Neutrophil (primary cell): ENCODE measurements around the gene ERVW-1.

Experiments used
- H3K27ac ChIP-seq: fragments of 200-600 bp; sonication (generic); 2 replicates; pipeline ENCODE4 v1.5.1; 2016; ENCODE audit warnings: mild to moderate bottlenecking, moderate library complexity
- H3K27me3 ChIP-seq: fragments of 200-600 bp; sonication (generic); 2 replicates; pipeline ENCODE4 v1.6.0; 2016; ENCODE audit warnings: mild to moderate bottlenecking
- H3K36me3 ChIP-seq: fragments of 200-600 bp; sonication (generic); 2 replicates; pipeline ENCODE4 v1.5.1; 2017
- H3K4me1 ChIP-seq, 2 experiments: fragments of 200-600 bp in 1 of 2; sonication (generic) in 1 of 2; 1 replicate in 1 of 2; 2 replicates in 1 of 2; pipeline versions ENCODE4 v1.5.1 to v1.6.1; 2013 to 2016; ENCODE audit warnings: low read depth in 1 of 2, low read length in 1 of 2, mild to moderate bottlenecking in 1 of 2, moderate library complexity in 1 of 2; ENCODE audit not compliant: control insufficient read depth in 1 of 2, insufficient read depth in 1 of 2
- H3K4me3 ChIP-seq, 2 experiments: fragments of 200-600 bp in 1 of 2; sonication (generic) in 1 of 2; 1 replicate in 1 of 2; 2 replicates in 1 of 2; pipeline ENCODE4 v1.5.1; 2013 to 2016; ENCODE audit warnings: low read depth in 1 of 2, low read length in 1 of 2, mild to moderate bottlenecking in 1 of 2, moderate library complexity in 1 of 2
- H3K9me3 ChIP-seq: fragments of 200-600 bp; sonication (generic); 2 replicates; pipeline ENCODE4 v1.5.1; 2016
- CTCF ChIP-seq: fragments of 200-600 bp; sonication (generic); IDR thresholded peaks from 2 replicates; pipeline ENCODE4 v1.5.1; 2016; ENCODE audit warnings: antibody characterized with exemption

ERVW-1 gene

GRCh38 chr7:92462560-92462959 lies 15.2 kb downstream of the ERVW-1 start:
- Histone ChIP-seq H3K9me3 (no peaks in the 10 kb centered on the region), H3K27ac (no peak overlapping the region)

GRCh38 chr7:92461027-92462003 lies 16.4 kb downstream of the ERVW-1 start:
- Histone ChIP-seq H3K4me1 (no peaks in the 10 kb centered on the region), H3K9me3 (no peaks in the 10 kb centered on the region), H3K4me3 (no peak overlapping the region), H3K27me3 (no peaks in the 10 kb centered on the region), H3K36me3 (peaks cover 21% of the 10 kb centered on the region), H3K27ac (no peak overlapping the region)
- TF ChIP-seq CTCF = no peak

More at GRCh38 chr7:92462560-92462959, 15.2 kb downstream of the ERVW-1 start:
- Histone ChIP-seq H3K4me3 (no peak overlapping the region), H3K4me1 (no peaks in the 10 kb centered on the region), H3K27me3 (no peaks in the 10 kb centered on the region), H3K36me3 (peaks cover 9% of the 10 kb centered on the region)
- TF ChIP-seq CTCF = no peak

GRCh38 chr7:92460510-92460909 lies 17.2 kb downstream of the ERVW-1 start:
- H3K4me1 ChIP-seq = no peaks in the 10 kb centered on the region
- H3K36me3 ChIP-seq = peaks cover 29% of the 10 kb centered on the region
- no peaks in the 10 kb centered on the region for H3K27me3 ChIP-seq
- no peaks in the 10 kb centered on the region for H3K9me3 ChIP-seq
- TF ChIP-seq CTCF = no peak
- H3K4me3 ChIP-seq = no peak overlapping the region
- no peak overlapping the region for H3K27ac ChIP-seq

GRCh38 chr7:92460109-92460508 lies 17.6 kb downstream of the ERVW-1 start:
- Histone ChIP-seq H3K27me3 (no peaks in the 10 kb centered on the region), H3K4me3 (no peak overlapping the region), H3K36me3 (peaks cover 33% of the 10 kb centered on the region), H3K9me3 (no peaks in the 10 kb centered on the region), H3K4me1 (no peaks in the 10 kb centered on the region), H3K27ac (no peak overlapping the region)
- TF ChIP-seq CTCF = no peak

- H3K4me1 ChIP-seq = no peaks in the 10 kb centered on the region
- peaks cover 71% of the 10 kb centered on the region for H3K36me3 ChIP-seq
- no peak overlapping the region for H3K27ac ChIP-seq
- H3K4me3 ChIP-seq = no peak overlapping the region
- H3K9me3 ChIP-seq = no peaks in the 10 kb centered on the region
- no peak for TF ChIP-seq CTCF
- no peaks in the 10 kb centered on the region for H3K27me3 ChIP-seq
These were observed 21.5 kb downstream of the ERVW-1 start for GRCh38 chr7:92456236-92456635.
